Activated CD4-positive, alpha-beta T cell treated with anti-CD3 and anti-CD28 coated beads, Interleukin-2, amount 10 ng/mL, durations not matched to agents 7 days and 5 days (primary cell): Measurements from ENCODE around the gene PTPRB. TPM values are rescaled to one million over a fixed set of nuclear protein-coding genes. Genes with fewer than 3 reads are reported as not detected.
"Not testable (repeated sequence)": the region's sequence is repeated elsewhere in the genome, so short reads cannot be mapped to it uniquely, and the experiment has no call there.

Experiments
- CTCF ChIA-PET: fragments of 350-600 bp; sonication (Branson Sonifier 250); formaldehyde crosslinking; loops from one replicate; lab custom pipeline; 2021; ENCODE audit warnings: antibody characterized with exemption; lab: Charles Lee
- POLR2A ChIA-PET: fragments of 350-600 bp; sonication (Branson Sonifier 250); formaldehyde crosslinking; loops from one replicate; lab custom pipeline; 2021; ENCODE audit warnings: antibody characterized with exemption; lab: Charles Lee
- DNase-seq: peaks from one replicate; pipeline ENCODE4 v3.0.0-alpha.2; 2020
- H3K27ac Mint-ChIP-seq: one replicate; pipeline ENCODE4 v1.8.0; 2021; ENCODE audit warnings: mild to moderate bottlenecking, moderate library complexity, mixed read lengths
- H3K27me3 Mint-ChIP-seq: one replicate; pipeline ENCODE4 v1.8.0; 2021; ENCODE audit warnings: mixed read lengths
- H3K36me3 Mint-ChIP-seq: one replicate; pipeline ENCODE4 v1.8.0; 2021; ENCODE audit warnings: low read depth, mixed read lengths
- H3K4me1 Mint-ChIP-seq: one replicate; pipeline ENCODE4 v1.8.0; 2021; ENCODE audit warnings: mixed read lengths
- H3K4me3 Mint-ChIP-seq: one replicate; pipeline ENCODE4 v1.8.0; 2021; ENCODE audit warnings: mild to moderate bottlenecking, moderate library complexity, mixed read lengths
- H3K9me3 Mint-ChIP-seq: one replicate; pipeline ENCODE4 v1.8.0; 2021; ENCODE audit warnings: mixed read lengths
- total RNA-seq, 2 experiments: library from RNA; stranded (reverse); gene quantifications; one replicate each; pipeline ENCODE4 v1.2.3, GENCODE V29; 2021

The PTPRB gene
- total RNA-seq, 2 experiments from 2014 or later = not detected

DNA sequence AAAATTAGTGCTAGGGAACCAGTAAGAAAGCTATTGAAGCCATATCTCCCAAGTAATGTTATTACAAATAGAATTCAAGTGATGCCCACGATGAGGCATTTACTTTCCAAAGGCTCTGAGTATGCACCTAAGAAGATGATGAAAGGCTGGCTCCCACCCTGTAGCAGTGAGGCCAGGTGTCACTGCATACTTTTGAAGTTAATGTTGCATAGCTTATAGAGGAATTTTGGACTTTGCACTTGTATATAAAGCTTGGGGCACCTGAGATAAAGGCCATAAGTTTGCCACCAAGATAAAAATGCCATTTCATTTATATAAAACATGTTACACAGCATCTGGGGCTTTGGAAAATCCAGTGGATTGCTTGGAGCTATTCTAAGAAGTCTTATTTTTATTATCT is 96.2 kb downstream of the PTPRB start:
- H3K4me3 Mint-ChIP-seq = no peak overlapping the region
- peaks cover 2% of the 10 kb centered on the region for H3K27me3 Mint-ChIP-seq
- H3K27ac Mint-ChIP-seq = no peak overlapping the region
- POLR2A ChIA-PET = no interaction called here
- CTCF ChIA-PET = interaction anchor here (1.2 kb wide), 1 partner anchor 15 kb away, joined by 3 read pairs; no protein-coding TSS in a partner anchor
- no peaks in the 10 kb centered on the region for H3K9me3 Mint-ChIP-seq
- DNase-seq = no peak
- no peaks in the 10 kb centered on the region for H3K36me3 Mint-ChIP-seq
- no peaks in the 10 kb centered on the region for H3K4me1 Mint-ChIP-seq

DNA sequence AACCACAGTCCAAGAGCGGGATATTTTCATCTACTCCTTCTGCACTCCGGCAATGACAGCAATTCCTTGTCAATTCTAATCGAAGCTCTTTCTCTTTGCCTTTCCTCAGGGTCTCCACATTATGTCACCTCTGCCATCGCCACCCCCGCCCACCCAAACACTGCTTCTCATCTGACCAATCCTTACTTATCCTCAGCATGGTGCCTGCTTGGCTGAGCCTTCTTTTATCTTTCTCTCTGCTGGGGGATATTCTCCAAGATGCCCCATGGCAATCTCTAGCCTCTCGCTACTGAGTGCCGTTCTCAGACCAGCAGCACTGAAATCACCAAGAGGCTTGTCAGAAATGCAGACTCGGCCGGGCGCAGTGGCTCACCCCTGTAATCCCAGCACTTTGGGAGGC is 100.6 kb downstream of the PTPRB start:
- Mint-ChIP-seq H3K4me3 (no peak overlapping the region), H3K27ac (no peak overlapping the region), H3K36me3 (no peaks in the 10 kb centered on the region), H3K27me3 (peaks cover 9% of the 10 kb centered on the region), H3K9me3 (no peaks in the 10 kb centered on the region), H3K4me1 (no peaks in the 10 kb centered on the region)
- CTCF ChIA-PET = no interaction called here
- POLR2A ChIA-PET = no interaction called here
- DNase-seq = no peak

DNA sequence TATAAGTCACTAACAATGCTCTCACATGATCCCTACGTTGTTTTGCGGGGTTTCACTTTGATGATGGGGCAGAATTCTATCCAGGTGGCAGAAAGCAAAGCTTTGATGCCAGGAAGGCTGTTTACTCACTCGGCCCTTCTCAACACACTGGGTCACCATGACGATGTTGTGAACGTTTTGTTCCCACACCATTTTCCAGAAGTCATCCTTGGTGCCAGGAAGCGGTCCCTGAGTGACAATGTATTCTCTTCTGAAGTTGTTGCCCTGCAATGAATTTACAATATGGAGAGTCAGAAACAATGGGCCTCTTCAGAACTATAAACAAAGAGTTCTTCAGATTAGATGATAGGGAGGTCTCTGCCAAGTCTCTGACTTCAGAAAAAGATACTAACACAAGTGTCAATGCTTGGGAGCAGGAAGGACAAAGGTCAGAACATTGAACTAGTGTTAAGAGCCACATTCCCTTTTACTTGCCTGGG is 101.3 kb downstream of the PTPRB start:
- Mint-ChIP-seq H3K27me3 (peaks cover 9% of the 10 kb centered on the region), H3K27ac (no peak overlapping the region), H3K4me3 (no peak overlapping the region), H3K4me1 (no peaks in the 10 kb centered on the region), H3K36me3 (no peaks in the 10 kb centered on the region), H3K9me3 (no peaks in the 10 kb centered on the region)
- POLR2A ChIA-PET = no interaction called here
- DNase-seq = no peak
- CTCF ChIA-PET = no interaction called here

DNA sequence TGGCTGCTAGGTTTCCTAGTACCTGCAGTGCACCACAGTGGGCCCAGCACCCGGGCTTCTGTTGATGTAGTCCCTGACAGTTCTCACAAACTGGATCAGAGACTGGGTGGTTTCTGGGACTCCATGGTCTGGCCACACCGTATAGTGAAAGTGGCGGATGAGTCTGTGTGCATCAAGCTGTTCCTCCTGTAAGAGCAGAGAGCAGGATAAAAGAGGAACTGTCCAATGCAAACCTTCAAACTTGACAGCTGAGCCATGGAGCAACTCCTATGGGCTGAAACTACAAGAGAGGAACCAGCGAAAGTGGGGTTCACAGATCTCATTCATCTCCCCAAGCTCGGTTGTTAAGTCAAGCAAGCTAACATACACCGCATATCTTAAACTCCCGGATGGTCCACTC is 102.8 kb downstream of the PTPRB start:
- Mint-ChIP-seq H3K4me3 (no peak overlapping the region), H3K27me3 (peaks cover 7% of the 10 kb centered on the region), H3K9me3 (no peaks in the 10 kb centered on the region), H3K36me3 (no peaks in the 10 kb centered on the region), H3K27ac (no peak overlapping the region), H3K4me1 (no peaks in the 10 kb centered on the region)
- ChIA-PET POLR2A (no interaction called here), CTCF (no interaction called here)
- DNase-seq = no peak

DNA sequence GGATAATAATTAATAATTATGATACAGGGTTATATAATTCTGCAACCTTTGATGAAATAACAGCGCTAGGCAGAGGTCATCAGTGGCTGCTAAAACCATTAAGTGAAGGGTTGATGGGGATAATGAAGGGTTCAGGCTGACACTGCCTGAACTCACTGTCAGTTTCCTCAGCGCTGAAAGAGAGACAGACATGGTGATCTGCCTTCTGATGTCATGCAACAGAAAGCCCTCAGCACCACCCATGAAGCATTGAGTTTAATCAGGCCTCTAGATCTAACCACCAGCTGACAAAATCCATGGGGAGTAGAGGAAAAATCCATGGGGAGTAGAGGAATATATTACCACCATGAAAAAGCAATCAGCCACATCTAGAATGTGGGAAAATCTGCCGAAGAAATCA is 107.6 kb downstream of the PTPRB start:
- peaks cover 7% of the 10 kb centered on the region for H3K27me3 Mint-ChIP-seq
- DNase-seq = no peak
- H3K4me3 Mint-ChIP-seq = no peak overlapping the region
- H3K9me3 Mint-ChIP-seq = no peaks in the 10 kb centered on the region
- ChIA-PET CTCF (no interaction called here), POLR2A (no interaction called here)
- no peaks in the 10 kb centered on the region for H3K36me3 Mint-ChIP-seq
- no peak overlapping the region for H3K27ac Mint-ChIP-seq
- no peaks in the 10 kb centered on the region for H3K4me1 Mint-ChIP-seq

DNA sequence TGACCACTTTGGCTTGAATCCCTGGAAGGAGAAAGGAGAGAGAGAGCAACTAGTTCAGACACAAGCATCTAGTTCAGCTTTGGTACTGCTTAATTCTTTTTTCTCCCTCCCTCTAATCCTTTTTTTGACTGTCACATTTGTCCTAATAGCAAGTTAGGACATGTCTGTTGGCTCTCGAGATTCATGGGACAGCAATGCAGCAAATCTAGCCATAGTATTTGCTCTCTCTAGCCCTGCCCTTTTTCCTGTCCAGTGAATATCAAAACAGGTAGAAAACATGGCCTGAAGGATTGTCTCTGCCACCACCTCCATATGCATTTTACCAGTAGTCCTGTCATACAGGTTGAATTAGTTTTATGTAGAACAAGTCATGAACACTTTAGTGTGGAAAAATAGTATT is 116.4 kb downstream of the PTPRB start:
- ChIA-PET CTCF (no interaction called here), POLR2A (no interaction called here)
- no peak overlapping the region for H3K27ac Mint-ChIP-seq
- no peaks in the 10 kb centered on the region for H3K9me3 Mint-ChIP-seq
- H3K4me3 Mint-ChIP-seq = no peak overlapping the region
- no peak for DNase-seq
- no peaks in the 10 kb centered on the region for H3K4me1 Mint-ChIP-seq
- H3K27me3 Mint-ChIP-seq = peaks cover 2% of the 10 kb centered on the region
- H3K36me3 Mint-ChIP-seq = no peaks in the 10 kb centered on the region

DNA sequence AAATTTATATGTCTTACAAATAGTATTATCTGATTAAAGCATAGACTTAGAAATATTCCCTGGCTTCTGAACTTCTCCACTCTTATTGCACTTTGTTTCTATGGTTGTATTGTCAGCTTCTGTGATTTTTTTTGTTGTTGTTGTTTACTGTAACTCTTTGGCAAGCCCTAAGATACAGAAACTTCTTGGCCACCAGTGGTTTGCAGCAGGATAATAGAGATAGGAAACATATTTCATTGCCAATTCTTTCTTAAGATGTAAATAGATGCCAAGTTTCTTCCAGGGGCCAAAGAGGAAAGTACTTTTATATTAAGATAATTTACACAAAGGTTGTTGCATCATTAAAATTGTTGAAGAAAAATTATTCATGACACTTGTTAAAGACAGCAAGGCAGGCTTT is 123.8 kb downstream of the PTPRB start:
- Mint-ChIP-seq H3K27ac (no peak overlapping the region), H3K9me3 (no peaks in the 10 kb centered on the region), H3K27me3 (peaks cover 2% of the 10 kb centered on the region), H3K4me1 (no peaks in the 10 kb centered on the region), H3K36me3 (no peaks in the 10 kb centered on the region), H3K4me3 (no peak overlapping the region)
- CTCF ChIA-PET = no interaction called here
- POLR2A ChIA-PET = no interaction called here
- DNase-seq = no peak

DNA sequence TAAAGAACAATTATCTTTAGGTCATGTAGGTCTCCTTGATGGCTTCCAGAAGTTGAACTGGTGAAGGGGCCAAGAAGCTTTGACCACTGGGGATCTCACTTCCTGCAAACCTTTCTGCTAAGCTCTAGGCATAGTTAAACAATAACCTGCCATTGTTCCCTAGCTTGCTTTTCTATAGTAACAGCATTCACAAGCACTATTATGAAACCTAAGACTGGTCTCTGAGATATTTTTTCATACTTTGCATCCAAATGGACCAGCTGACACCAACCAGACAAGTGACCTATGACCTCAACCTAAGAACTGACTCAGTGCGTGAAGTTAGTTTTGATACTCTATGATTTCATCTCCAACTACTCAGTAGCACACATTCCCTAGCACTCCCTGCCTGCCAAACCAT is 129.1 kb downstream of the PTPRB start:
- POLR2A ChIA-PET = no interaction called here
- Mint-ChIP-seq H3K36me3 (no peaks in the 10 kb centered on the region), H3K4me1 (no peaks in the 10 kb centered on the region), H3K27me3 (no peaks in the 10 kb centered on the region), H3K27ac (no peak overlapping the region), H3K9me3 (peaks cover 2% of the 10 kb centered on the region), H3K4me3 (no peak overlapping the region)
- no peak for DNase-seq
- CTCF ChIA-PET = no interaction called here

DNA sequence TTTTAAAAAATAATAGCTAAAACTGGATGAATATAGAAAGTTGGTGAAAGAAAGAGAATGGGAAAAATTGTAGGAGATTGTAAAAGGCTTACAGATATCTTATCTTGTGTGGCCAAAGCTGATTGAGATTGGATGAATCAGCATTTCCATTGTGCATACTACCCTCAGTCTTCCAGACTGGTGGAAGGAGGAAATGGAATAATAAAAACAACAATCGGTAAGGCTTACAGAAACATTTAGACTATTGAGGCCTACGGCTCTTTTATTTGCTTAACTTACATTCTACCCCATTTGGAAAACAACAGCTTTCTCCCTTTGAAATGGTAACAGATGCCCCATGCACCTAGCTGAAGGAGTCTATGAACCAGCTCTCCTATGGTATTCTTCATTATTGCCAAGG is 129.8 kb downstream of the PTPRB start:
- DNase-seq = no peak
- Mint-ChIP-seq H3K4me1 (no peaks in the 10 kb centered on the region), H3K27me3 (no peaks in the 10 kb centered on the region), H3K36me3 (no peaks in the 10 kb centered on the region), H3K4me3 (no peak overlapping the region), H3K9me3 (peaks cover 2% of the 10 kb centered on the region), H3K27ac (no peak overlapping the region)
- POLR2A ChIA-PET = no interaction called here
- CTCF ChIA-PET = no interaction called here

DNA sequence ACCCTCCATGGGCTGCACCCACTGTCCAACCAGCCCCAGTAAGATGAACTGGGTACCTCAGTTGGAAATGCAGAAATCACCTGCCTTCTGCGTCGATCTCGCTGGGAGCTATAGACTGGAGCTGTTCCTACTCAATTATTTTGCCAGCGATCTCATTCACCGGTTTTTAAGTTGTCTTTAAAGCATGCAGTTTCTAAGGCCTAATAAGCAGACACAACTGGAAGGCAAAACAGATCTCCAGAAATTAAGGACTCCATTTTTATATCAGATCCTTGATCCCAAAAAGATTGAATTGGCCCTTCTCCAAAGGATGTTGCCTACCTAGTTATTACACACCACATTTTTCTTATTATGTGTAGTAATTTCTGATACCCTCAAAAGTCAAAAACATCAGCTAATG is 139.7 kb downstream of the PTPRB start:
- H3K4me3 Mint-ChIP-seq = no peak overlapping the region
- H3K36me3 Mint-ChIP-seq = no peaks in the 10 kb centered on the region
- CTCF ChIA-PET = no interaction called here
- peaks cover 2% of the 10 kb centered on the region for H3K27me3 Mint-ChIP-seq
- POLR2A ChIA-PET = no interaction called here
- no peaks in the 10 kb centered on the region for H3K9me3 Mint-ChIP-seq
- DNase-seq = no peak
- H3K4me1 Mint-ChIP-seq = no peaks in the 10 kb centered on the region
- H3K27ac Mint-ChIP-seq = no peak overlapping the region

DNA sequence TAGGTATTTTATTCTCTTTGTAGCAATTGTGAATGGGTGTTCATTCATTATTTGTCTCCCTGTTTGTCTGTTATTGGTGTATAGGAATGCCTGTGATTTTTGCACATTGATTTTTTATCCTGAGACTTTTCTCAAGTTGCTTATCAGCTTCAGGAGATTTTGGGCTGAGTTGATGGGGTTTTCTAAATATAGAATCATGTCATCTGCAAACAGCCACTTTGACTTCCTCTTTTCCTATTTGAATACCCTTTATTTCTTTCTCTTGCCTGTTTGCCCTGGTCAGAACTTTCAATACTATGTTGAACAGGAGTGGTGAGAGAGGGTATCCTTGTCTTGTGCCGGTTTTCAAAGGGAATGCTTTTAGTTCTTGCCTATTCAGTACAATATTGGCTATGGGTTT is 144.3 kb downstream of the PTPRB start:
- H3K27me3 Mint-ChIP-seq, H3K9me3 Mint-ChIP-seq, POLR2A ChIA-PET, H3K4me3 Mint-ChIP-seq, H3K27ac Mint-ChIP-seq, DNase-seq, CTCF ChIA-PET, H3K36me3 Mint-ChIP-seq, H3K4me1 Mint-ChIP-seq: not testable (repeated sequence)

DNA sequence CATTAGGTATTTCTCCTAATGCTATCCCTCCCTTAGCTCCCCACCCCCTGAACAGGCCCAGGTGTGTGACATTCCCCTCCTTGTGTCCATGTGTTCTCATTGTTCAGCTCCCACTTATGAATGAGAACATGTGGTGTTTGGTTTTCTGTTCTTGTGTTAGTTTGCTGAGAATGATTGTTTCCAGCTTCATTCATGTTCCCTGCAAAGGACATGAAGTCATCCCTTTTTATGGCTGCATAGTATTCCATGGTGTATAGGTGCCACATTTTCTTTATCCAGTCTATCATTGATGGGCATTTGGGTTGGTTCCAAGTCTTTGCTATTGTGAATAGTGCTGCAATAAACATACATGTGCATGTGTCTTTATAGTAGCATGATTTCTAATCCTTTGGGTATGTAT is 146.3 kb downstream of the PTPRB start:
- H3K27ac Mint-ChIP-seq, H3K4me3 Mint-ChIP-seq, H3K27me3 Mint-ChIP-seq, H3K9me3 Mint-ChIP-seq, H3K4me1 Mint-ChIP-seq, DNase-seq, H3K36me3 Mint-ChIP-seq: not testable (repeated sequence)
- POLR2A ChIA-PET = interaction anchor here (0.6 kb wide), 1 partner anchor 177 kb away, joined by 3 read pairs; no protein-coding TSS in a partner anchor
- CTCF ChIA-PET = interaction anchor here (0.6 kb wide), 1 partner anchor 100 kb away, joined by 3 read pairs; no protein-coding TSS in a partner anchor

DNA sequence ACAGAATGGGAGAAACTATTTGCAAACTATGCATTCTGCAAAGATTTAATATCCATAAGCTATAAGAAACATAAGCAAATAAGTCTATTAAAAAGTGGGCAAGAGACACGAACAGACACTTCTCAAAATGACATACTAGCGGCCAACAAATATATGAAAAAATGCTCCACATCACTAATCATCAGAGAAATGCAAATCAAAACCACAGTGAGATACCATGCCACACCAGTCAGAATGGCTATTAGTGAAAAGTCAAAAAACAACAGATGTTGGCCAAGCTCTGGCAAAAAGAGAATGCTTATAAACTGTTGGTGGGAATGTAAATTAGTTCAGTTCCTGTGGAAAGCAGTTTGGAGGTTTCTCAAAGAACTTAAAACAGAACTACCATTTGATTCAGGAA is 149.8 kb downstream of the PTPRB start:
- H3K4me3 Mint-ChIP-seq = no peak overlapping the region

DNA sequence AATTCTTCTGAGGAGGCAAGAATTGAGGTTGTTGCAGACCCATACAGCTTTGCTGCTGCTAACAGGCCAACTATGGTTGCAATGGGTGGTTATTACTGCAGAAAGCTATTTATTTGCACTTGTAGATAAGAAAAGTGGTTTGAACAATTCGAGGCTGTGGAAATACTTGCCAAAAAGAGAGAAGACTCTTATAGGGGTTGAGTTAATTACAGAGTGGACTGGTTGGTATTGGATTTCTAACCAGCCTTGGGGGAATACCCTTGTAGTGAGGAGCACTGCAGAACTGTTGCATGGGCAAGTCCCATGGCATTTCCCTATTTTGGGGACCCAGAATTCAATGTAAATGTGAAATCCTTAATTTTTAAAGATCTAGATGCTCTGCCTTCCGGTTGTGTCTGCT is 150.6 kb downstream of the PTPRB start:
- no peaks in the 10 kb centered on the region for H3K9me3 Mint-ChIP-seq
- ChIA-PET CTCF (no interaction called here), POLR2A (no interaction called here)
- no peak for DNase-seq
- H3K27ac Mint-ChIP-seq = no peak overlapping the region
- H3K4me1 Mint-ChIP-seq = no peaks in the 10 kb centered on the region
- peaks cover 1% of the 10 kb centered on the region for H3K27me3 Mint-ChIP-seq
- H3K36me3 Mint-ChIP-seq = no peaks in the 10 kb centered on the region
- H3K4me3 Mint-ChIP-seq = no peak overlapping the region

More for the DNA sequence above, 149.8 kb downstream of the PTPRB start:
- no peak for DNase-seq
- peaks cover 1% of the 10 kb centered on the region for H3K27me3 Mint-ChIP-seq
- no peaks in the 10 kb centered on the region for H3K36me3 Mint-ChIP-seq
- no peaks in the 10 kb centered on the region for H3K4me1 Mint-ChIP-seq
- H3K9me3 Mint-ChIP-seq = no peaks in the 10 kb centered on the region
- ChIA-PET POLR2A (no interaction called here), CTCF (no interaction called here)
- no peak overlapping the region for H3K27ac Mint-ChIP-seq
